ENCODE data around the gene F12.

The F12 gene

DNA sequence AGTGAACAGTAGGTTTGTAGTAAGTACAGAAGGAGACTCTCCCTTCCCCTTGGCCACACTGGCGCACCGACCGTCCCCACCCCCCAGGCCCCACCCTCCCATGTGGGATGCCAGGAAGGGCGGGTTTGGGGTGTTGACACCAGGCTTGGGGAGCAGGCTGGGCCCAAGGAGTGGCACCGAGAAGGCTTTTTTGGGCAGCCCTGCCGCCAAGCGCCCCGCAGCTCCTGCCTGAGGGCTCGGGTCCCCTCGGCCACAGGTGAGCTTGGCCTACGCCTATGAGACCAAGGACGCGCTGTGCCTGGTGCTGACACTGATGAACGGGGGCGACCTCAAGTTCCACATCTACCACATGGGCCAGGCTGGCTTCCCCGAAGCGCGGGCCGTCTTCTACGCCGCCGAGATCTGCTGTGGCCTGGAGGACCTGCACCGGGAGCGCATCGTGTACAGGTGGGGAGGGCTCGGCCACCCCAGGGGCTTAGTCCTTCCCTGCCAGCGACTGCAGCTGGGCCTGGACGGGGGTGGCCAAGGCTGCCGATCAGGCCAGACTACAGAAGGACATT, 24.4 kb upstream of the F12 start:
- DNase-seq (ENCODE audit: extremely low spot score, insufficient read length, low read depth) (no peak), FAIRE-seq (no peak)

DNA sequence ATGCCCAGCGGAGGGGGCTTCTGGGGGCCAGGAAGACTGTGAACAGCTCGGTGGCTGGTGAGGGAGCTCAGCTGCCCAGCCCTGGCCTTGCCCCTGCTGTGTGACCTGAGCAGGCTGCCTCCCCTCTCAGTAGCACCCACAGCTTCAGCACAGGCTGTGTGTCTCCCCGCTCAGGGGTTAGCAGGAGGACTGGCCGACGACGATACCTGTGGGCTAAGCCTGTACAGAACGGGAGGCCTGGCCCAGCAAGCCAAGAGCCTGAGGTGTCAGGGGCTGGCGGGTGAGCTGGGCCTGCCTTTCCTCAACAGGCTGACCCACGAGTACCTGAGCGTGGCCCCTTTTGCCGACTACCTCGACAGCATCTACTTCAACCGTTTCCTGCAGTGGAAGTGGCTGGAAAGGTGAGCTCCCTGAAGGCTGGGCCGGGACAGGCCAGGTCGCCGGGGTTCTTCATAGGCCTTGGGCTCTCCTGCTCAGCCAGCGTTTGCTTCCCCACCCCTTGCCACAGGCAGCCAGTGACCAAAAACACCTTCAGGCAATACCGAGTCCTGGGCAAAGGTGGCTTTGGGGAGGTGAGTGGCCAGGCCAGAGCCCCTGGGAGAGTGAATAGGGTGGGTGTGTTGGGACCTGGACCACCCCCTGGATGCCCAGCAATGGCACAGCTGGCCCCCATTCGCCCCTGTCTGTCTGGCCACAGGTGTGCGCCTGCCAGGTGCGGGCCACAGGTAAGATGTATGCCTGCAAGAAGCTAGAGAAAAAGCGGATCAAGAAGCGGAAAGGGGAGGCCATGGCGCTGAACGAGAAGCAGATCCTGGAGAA, 23.7 kb upstream of the F12 start:
- FAIRE-seq (no peak), DNase-seq (ENCODE audit: extremely low spot score, insufficient read length, low read depth) (no peak)

DNA sequence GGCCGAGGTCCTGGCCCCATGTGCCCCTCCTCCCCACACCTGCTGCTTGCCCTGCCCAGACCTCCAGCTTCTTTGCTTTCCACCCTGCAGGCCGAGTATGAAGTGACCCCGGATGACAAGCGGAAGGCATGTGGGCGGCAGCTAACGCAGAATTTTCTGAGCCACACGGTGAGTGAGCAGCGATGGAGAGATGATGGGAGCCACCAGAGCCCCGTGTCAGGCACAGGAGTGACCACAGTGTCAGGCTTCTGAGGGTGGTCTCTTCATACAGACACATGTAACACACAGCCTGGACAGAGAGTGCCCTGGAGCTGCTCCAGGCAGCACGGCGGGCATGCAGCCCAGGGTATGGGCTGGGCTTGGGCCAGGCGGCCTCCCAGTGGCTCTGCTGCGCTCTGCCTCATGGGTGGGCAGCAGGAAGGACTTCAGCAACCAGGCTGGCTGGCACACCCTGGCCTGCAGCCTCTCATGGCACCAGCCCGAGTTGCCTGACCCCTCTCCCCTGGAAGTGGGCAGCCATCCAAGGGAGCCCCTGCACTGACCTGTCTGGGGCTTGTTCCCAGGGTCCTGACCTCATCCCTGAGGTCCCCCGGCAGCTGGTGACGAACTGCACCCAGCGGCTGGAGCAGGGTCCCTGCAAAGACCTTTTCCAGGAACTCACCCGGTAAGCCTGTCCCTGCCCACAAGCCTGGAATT, 22.9 kb upstream of the F12 start:
- no peak for FAIRE-seq
- DNase-seq (ENCODE audit: extremely low spot score, insufficient read length, low read depth) = no peak

DNA sequence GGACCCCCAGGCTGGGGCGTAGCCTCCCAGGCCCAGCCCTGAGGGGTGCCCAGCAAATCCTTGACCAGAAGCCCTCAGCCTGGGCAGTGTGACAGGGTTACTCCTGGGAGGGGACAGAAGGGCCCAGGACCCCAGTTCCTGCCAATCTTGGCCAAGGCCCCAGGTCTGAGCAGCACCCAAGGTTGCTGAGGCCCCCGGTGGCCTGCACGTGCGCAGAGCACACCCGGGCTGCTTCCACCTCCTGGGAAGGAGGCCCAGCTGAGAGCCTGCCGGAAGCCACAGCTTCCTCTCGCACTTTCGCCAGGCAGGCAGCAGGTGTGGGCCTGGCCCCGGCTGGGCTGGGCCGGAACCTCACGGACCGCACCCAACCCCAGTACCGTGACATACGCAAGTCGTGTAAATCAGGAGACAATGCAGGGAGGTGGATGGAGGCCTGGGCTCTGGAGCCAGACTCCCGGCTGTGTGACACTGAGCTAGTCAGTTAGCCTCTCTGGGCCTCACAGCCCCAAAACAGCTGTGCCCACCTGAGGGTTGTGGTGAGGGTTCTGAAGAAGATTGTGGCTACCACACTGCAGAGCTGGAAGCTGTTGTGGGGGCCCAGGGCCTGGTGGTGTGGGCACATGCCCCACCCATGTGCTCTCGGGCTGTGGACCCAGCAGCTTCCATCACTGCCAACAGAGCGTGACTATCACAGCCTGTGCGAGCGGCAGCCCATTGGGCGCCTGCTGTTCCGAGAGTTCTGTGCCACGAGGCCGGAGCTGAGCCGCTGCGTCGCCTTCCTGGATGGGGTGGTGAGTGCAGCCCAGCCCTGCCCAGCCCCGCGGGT, 22.2 kb upstream of the F12 start:
- FAIRE-seq (peak; percentile 98), DNase-seq (ENCODE audit: extremely low spot score, insufficient read length, low read depth) (peak; percentile 50)

DNA sequence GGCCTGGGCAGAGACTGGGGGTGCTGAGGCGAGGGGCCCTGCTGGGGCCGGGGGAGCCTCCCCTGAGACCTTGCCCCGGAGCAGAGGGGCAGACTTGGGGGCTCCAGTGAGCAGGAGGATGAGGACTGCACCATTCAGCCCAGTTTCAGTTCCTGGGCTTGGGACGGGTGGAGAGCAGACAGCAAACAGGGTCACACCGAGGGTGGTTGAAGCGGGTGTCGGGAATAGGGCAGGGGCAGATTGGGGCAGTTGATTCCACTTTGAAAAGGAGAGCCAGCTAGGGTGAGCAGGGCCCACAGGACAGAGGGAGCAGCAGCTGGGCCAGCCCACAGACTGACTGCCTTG, 21.6 kb upstream of the F12 start:
- no peak for FAIRE-seq
- DNase-seq (ENCODE audit: extremely low spot score, insufficient read length, low read depth) = no peak

DNA sequence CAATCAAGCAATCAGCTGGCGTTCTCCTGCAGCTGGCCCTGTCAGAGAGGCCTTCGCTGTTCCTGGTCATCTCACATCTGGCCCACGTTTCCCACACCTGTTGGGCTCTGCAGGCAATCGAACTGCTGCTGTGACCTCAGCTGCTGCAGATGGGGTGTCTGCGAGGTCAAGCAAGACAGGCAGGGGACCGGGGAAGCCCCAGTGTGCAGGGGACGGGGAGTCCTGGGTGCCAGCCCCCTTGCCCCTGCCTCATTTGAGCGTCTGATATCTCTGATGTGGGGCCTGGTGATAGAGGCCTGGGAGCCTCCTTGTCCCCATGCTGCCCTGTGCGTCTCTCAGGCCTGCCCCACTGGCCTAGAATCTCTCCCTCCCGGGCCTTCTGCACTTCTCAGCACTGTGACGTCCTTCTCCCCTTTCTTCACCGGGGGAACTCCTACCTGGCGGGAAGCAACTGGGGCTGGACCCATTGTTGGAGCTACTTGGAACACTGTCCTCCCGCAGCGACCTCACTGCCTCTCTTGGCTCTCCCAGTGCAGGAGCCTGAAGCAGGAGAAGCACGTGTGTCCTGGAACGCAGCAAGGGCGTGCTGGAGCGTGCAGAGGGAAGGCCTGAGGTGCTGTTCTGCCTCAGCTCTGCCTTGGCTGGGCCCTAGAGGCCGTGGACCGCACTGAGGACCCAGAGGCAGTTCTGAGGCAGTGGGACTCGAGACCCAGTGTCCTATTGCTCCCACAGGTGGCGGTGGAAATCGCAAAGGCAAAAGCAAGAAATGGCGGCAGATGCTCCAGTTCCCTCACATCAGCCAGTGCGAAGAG, 21.0 kb upstream of the F12 start:
- FAIRE-seq (peak; percentile 65), DNase-seq (ENCODE audit: extremely low spot score, insufficient read length, low read depth) (no peak)

DNA sequence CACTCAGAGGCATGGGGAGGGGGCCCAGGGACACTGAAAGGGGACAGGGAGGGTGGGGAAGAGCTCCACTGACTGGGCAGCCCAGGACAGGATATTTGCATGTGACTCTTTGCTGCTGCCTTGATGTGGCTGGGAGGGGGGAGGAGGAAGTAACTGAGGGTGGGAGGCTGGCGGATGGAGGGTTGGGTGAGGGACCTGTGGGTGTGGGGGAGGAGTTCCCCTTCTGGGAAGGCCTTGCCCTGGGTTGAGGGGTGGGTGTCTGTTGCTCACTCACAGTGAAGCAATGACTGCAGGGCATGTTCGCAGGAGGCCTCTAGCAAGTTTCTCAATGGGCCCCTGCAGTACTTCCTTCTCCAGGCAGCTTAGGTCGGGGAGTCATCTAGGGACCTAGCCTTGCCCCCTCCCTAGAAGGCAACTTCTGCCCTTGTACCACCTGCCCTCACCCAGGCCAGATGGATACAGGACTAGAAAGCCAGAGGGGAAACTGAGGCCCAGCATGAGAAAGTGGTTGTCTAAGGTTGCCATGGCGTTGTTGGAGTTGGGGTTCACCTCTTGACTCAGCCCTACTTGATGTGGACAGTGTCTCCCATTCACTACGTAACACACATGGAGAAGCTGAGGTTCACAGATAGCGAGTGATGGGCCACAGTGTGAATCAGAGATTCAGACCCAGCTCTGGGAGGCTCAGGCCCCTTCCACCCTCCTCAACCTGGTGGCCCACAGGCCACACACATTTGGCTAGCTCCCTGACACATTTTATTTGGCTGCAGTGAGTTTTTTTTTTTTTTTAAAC, 20.1 kb upstream of the F12 start:
- FAIRE-seq = peak; percentile 94
- DNase-seq (ENCODE audit: extremely low spot score, insufficient read length, low read depth) = no peak

DNA sequence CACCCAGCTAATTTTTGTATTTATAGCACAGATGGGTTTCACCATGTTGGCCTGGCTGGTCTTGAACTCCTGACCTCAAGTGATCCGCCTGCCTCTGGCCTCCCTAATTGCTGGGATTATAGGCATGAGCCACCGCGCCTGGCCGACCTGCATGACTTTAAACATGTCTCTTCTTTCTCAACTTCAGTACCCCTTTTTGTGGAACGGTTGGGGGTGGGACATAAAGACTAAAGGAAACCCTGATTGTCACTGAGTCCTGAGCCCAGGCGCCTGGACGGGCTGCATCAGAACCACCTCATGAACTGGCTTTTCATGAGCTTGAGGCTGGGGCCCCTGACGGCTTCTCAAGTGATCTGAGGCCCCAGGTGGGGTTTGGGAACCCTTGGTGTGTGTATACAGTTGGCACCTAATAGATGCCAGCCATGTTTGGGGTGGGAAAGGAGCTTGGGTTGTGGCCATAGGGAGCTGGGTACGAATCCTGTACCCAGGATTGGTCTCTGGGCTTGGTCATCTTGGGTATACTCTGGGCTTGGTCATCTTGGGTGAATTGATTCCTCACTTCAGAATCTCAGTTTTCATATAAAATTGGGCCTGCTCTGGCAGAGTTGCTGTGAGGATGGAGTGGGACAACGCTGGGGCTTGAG, 19.3 kb upstream of the F12 start:
- FAIRE-seq (no peak), DNase-seq (ENCODE audit: extremely low spot score, insufficient read length, low read depth) (no peak)

DNA sequence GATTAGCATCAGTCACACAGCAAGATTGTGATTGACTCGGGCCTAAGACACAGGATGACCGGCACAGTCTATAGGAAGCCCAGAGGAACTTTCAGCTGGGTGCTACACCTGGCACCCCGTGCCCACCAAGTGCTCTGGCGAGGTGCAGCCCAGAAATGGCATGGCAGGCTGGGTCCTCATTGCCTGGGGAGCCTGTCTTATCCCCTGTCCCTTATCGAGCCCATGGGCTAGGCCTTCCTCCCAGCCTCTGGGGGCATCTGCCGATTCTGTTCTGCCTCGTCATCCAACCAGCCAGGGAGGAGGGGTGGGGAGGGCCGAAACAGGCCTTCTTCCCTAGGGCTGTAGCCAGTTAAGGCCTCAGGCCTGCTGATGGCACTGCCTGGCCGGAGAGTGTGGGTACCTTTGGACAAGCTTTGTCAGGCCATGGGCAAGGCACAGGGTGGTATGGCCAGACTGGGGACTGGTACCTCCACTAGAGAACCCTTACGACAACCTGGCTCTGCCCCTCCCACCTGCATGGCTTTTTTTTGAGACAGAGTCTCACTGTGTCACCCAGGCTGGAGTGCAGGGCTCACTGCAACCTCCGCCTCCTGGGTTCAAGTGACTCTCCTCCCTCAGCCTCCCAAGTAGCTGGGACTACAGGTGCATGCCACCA, 18.7 kb upstream of the F12 start:
- DNase-seq (ENCODE audit: extremely low spot score, insufficient read length, low read depth) = no peak

DNA sequence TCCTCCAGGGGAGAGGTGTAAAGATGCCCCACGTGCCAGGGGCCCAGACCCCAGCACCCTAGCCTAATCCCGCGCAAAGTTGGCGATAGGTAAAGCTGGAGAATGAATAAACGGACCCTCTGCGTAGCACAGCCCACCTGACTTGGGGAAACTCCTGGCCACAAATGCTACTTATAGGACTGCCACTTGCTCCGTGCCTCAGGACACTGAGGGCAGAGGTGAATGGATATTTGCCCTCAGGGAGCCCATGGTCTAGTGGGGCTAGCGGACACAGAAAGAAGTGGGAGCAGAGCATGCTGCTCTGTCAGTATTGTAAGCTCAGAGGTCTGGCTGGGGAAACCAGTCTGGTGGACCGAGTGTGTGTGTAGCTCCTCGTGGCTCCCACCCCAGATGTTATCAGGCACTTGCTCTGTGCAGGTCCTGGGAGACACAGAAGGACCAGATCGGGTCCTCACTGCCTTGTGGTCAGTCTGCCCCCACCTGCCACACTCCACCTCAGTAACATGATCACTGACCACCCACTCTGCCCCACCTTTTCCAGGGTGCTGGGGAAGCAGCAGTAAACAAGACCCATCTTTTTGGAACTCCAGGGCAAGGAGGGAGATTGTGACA, 18.0 kb upstream of the F12 start:
- no peak for DNase-seq (ENCODE audit: extremely low spot score, insufficient read length, low read depth)
- peak; percentile 9 for FAIRE-seq

More for the DNA sequence above, 18.7 kb upstream of the F12 start:
- peak; percentile 12 for FAIRE-seq

DNA sequence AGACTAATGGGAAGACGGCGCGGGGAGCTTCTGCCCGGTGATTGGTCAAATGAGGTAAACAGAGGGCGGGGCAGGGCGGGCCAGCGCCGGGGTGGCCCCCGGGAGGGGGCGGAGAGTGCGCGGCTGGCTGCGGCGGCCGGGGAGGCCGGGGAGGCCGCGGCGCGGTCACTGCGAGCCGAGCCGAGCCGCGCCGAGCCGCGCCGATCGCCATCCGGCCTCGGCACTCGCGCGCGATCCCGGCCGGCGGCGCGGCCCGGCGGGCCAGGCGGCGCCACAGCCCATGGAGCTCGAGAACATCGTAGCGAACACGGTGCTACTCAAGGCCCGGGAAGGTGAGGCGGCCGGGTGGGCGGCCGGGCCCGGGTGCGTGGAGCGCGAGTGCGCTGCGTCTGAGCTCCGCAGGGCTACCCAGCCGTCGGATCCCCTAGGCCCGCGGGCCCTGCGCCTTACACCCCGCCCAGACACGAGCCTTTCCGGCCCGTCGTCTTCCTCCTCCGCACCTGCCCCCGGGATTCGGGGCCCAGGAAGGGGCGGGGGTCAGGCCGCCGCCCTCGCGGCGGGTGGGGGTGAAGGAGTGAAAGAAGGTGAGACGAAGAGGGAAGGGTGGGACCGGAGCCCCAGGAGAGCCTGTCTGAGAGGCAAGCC, 17.3 kb upstream of the F12 start, which contains the start of gene GRK6:
TSS of gene GRK6 (plus strand) at position 111 of the 645 bp plus-strand sequence. CDS start at position 281, 170 bp downstream.
- FAIRE-seq = no peak
- DNase-seq (ENCODE audit: extremely low spot score, insufficient read length, low read depth) = no peak

DNA sequence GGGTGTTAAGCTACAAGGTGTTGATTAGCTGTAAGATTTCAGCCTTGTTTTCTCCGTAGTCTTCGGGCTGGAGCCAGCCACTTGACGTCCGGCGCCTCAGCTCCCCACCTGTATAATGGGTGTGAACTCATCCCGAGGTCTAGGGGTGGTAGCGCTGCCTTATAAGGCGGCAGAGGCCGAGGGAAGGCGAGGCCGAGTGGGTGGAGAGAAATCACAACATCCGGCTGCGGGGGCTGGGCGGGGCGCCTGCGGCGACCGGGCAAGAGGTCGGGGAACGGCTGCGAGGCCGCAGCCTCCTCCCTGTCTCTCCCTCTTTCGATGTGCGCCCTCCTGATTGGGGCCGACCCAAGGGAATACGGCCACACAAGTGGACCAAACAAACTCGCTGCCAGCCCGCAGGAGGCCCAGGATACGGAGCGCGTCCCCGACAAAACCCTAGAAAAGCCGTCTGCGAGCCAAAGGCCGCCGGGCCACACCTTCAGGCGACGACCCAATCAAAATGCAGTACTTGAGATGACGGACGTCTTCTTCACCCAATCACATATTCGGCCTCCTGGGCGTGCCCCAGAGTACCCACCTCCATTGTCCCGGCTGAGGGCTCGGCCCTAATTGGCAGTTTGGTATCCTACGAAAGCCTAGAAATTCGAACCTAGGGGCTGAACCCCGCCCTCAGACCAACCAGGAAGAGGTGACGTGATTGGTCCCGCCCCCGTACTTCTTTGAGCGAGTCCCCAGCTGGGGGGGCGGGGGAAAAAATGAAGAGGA, 16.6 kb upstream of the F12 start:
- FAIRE-seq = peak; percentile 99
- DNase-seq (ENCODE audit: extremely low spot score, insufficient read length, low read depth) = peak; percentile 94

DNA sequence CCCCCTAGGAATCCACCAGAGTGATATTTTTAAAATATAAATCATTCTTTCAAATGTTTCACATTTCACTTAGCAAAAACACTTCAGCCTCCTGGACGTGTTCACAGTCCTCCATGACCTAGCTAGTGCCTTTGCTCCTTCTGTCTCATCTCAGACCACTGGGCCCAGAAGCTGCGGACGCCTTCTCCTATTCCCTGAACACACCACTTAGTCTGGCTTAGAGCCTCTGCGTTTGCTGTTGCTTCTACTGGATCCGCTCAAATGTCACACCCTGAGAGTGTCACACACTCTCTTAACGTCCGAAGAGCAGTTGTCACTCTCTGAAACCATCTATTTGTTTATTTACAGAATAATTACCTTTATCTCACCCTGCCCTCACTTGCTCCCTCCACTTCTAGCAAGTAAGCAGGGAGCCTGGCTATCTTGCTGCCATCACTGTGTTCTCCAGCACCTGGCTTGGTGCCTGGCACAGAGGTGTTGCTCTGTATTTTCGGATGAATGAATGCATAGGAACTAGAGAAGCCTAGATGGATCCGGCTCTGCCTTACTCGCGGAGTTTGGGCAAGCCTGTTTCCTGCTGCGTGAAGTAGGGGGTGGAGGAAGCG, 15.9 kb upstream of the F12 start:
- DNase-seq (ENCODE audit: extremely low spot score, insufficient read length, low read depth) = no peak
- FAIRE-seq = no peak

DNA sequence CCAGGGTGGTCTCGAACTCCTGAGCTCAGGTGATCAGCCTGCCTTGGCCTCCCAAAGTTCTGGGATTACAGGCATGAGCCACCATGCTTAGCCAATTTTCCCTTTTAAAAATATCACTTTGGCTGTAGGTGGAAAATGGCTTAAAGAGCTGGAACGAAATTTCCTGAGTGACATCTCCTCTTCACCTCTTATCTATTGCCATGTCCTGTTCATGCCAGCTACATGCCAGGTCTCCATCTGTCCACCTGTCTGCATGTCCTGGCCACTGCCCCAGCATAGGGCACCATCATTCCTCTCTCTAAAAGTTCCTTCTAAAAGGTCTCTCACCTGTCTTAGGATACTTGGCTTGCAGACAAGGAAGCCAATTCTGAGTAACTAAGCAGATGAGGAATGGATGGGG, 14.3 kb upstream of the F12 start:
- no peak for DNase-seq (ENCODE audit: extremely low spot score, insufficient read length, low read depth)

DNA sequence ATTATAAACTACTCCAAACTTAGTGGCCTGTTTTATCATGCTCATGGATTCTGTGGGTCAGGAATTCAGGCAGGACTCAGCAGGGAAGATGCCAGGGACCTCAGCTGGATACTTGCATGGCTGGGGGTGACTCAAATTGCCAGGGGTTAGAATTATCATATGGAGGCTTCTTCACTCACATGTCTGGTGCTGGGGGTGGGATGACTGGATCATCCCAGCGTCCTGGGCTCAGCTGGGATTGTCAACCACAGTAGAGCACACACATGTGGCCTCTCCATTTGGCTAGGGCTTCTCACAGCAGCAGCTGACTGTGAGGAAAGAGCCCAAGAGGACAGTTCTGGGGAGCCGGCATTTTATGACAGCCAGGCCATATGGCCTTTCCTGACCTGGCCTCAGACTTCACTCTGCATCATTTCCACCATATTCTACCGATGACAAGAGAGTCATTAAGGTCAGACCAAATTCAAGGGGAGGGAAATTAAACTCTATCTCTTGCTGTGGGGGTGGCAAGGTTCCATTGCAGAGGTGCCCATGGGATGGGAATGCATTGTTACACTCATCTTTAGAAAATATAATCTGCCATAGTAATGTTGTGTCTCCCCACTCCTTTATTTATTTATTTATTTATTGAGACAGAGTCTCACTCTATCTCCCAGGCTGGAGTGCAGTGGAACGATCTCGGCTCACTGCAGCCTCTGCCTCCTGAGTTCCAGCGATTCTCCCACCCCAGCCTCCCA, 11.9 kb upstream of the F12 start:
- DNase-seq (ENCODE audit: extremely low spot score, insufficient read length, low read depth) (no peak), FAIRE-seq (no peak)

More for the DNA sequence above, 14.3 kb upstream of the F12 start:
- FAIRE-seq = no peak
